Epidermal melanocyte (primary cell): Measurements from ENCODE around the gene OTUD7B.
"Not testable (repeated sequence)": the region's sequence is repeated elsewhere in the genome, so short reads cannot be mapped to it uniquely, and the experiment has no call there.

ENCODE experiments used
- DNase-seq: peaks from one replicate; pipeline ENCODE4 v3.0.0; 2011; ENCODE audit warnings: low spot score; ENCODE audit not compliant: insufficient read length

OTUD7B gene

GRCh38 chr1:149949911-149950310 is 60.6 kb downstream of the OTUD7B start:
- DNase-seq: no peak

DNA sequence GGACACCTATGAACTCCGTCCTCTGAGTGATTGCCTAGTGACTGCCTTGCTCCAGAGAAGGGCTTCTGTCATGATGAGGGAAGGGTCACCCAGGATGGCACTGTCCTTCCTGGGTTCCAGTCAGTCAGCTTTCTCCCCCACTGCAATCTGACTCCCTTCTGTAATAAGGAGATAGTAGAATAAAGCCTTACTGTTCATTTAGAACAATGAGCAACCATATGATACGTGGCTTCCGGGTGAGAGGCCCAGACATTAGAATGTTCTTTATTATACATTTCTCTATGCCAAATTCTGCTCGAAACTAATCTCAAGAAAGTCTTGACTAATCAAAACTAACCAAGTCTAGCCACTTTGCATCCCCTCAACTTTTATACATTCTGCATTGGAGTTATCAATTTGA is 65.3 kb downstream of the OTUD7B start:
- peak; percentile 23 for DNase-seq

DNA sequence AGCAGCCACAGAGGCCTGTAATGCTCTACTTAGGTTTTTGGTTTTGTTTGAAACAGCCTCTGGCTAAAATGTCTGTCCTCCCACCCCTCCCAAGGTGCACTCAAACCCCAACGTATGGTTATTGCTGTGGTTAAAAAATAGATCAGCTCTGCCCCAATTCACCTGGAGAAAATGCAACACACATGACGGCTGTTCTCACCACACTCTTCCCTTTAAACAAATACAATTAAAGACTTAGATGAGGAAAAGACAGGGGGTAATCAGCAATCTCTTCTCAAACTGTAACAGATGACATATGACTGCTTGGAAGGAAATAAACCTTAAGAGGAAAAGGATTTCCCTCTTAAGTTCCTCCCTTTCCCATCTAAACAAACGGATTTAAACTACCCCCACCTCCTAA is 67.6 kb downstream of the OTUD7B start:
- no peak for DNase-seq

- DNase-seq: no peak
These were observed 68.3 kb downstream of the OTUD7B start for GRCh38 chr1:149942207-149942606.

GRCh38 chr1:149940427-149940826 is 70.1 kb downstream of the OTUD7B start:
- no peak for DNase-seq

DNA sequence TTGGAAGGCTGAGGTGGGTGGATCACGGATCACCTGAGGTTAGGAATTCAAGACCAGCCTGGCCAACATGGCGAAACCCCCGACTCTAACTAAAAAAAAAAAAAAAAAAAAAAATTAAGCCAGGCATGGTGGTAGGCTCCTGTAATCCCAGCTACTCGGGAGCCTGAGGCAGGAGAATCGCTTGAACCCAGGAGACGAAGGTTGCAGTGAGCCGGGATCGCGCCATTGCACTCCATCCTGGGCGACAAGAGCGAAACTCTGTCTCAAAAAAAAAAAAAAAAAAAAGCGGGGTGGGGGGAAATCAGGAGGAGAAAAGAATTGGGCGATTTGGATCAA is 71.9 kb downstream of the OTUD7B start:
- DNase-seq: not testable (repeated sequence)

GRCh38 chr1:149937759-149938158 is 72.8 kb downstream of the OTUD7B start:
- DNase-seq: no peak

DNA sequence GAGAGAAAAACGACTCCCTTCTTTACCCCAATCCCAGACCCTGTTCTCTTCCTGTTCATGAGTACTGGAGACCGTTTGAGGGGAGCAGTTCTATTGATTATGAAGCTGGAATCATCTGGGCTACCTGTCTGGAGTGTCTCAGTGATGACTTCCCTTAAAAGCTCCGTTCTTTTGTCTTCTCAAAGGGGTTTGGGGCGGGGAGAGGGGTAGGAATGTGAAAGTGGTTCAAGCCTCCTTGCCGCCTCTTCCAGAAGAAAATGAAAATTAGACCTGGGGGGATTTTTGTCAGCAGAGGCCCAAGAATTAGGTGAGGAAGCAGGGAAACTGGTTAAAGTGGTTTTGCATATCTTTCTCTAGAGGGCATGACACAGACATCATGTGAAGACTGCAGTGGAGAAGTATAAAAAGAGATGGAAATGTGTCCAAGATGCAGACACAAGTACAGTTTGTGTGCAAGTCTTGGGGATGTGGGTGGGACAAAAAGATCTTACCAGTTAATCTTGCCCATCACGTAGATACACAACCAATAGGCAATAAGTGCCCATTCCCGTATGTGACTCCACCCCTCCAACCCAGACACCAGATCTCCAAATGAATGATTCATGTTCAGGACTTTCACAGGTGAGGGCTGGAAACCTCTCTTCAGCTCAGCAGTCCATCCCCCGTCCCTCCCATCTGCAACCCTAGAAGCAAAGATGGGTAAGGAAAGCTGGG is 73.4 kb downstream of the OTUD7B start:
- no peak for DNase-seq

GRCh38 chr1:149936170-149936991 is 74.1 kb downstream of the OTUD7B start, which contains the start of gene MTMR11:
Gene MTMR11 (minus strand): TSS chr1:149936879. CDS start chr1:149936647, 232 bp downstream.
- DNase-seq: peak; percentile 48

GRCh38 chr1:149934356-149934755 is 76.2 kb downstream of the OTUD7B start:
- DNase-seq: no peak

GRCh38 chr1:149933208-149933607 is 77.3 kb downstream of the OTUD7B start:
- no peak for DNase-seq

GRCh38 chr1:149932474-149932873 is 78.1 kb downstream of the OTUD7B start:
- no peak for DNase-seq

DNA sequence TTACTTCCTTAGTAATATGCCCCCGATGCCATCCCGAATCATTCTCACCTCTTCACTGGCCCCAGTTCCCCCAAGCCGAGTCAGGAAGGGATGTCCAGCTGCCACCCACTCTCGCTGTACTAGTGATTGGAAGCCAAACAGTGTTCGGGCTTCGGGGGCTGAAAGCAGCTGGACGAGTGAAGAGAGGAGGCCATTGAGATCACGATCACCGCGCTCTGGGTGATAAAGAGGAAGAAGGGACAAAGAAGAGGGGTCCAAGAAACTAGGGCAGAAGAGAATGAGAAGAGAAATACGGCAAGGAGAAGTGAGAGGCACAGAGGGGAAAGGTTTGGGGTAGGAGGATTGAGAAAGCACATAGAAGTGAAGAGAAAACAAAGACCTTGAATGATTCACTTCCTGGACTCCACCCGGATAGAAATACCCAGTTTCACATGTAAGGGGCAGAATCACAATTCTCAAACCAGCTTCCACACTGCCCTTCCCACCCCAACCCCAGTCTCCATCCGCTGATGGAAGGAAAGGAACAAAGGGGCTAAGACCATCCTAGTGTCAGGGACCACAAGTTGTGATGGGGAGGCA is 79.2 kb downstream of the OTUD7B start:
- no peak for DNase-seq

GRCh38 chr1:149929856-149930255 is 80.7 kb downstream of the OTUD7B start:
- no peak for DNase-seq

DNA sequence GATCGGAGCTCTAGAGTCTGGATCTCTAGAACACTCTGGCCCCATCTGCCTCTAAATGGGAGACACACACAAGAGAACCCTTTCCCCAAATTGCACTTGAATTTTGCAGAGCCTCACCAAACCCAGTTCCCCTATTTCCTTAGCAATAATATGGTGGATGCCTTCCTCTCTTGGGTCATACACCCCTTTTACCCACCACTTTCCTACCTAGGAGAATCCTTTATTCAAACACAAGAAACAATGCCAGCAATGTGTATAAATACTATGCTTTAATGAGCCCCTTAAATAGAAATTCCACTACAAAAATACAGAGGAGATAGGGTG is 82.2 kb downstream of the OTUD7B start:
- no peak for DNase-seq

DNA sequence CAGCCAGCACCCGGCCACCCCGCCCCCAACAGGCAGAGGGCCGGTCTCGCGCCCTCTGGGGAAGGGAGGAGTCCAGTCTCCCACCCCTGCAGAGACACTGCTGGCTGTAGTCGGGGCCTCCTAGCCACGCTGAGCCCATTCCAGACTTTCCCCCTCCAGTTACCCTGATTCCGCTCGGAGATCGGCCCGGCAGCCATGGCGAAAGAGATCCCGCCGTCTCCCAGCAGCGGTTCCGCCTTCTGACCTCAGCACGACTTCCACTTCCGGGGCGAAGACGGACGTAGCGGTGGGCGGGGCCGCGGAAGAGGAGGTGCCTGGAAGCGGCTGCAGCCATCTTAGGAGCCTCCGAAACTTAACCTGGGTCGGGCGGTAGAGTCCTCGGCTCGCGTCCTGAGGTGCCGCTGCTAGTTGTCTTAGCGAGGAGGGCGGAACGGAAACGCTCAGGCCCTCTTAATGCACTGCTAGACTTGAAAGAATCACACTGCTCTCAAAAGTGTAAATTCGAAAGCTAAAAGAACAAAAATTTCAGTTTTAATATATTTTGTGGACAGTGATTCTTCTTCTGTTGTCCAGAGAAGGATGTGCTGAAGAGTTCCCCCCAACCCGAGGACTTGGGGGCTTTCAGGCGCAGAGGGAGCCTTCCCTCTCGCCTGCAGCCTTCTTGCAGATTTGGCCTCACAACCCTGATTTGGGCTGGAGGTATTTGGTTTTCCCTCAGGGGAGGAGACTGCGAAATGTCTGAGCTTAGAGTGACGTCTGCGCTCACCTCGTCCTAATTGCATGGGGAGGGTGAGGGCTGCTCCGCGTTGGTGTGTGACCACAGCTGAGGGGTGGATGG is 82.7 kb downstream of the OTUD7B start, which contains the start of gene SF3B4:
TSS of gene SF3B4 (minus strand) at position 241 of the 838 bp plus-strand sequence. CDS start at position 197, 44 bp downstream.
- DNase-seq: peak; percentile 79

- no peak for DNase-seq
These were observed 83.4 kb downstream of the OTUD7B start for GRCh38 chr1:149927056-149927562.

DNA sequence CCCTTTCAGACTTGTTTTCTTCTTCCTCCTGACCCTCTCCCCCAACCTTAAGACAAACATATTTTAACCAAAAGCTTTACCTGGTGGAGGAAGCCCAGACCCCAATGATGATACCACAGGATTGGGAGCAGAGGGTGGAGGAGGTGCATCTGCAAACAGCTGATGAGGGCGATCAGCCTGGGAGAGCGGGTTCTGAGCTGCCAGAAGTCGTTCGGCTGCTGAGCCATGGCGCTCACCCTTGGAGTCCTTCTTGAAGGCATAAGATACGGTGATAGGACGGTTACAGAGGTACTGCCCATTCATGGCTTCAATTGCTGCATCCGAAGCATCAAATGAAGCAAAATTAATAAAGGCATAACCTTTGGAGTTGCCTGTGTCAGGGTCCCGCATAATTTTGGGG is 84.2 kb downstream of the OTUD7B start:
- no peak for DNase-seq

DNA sequence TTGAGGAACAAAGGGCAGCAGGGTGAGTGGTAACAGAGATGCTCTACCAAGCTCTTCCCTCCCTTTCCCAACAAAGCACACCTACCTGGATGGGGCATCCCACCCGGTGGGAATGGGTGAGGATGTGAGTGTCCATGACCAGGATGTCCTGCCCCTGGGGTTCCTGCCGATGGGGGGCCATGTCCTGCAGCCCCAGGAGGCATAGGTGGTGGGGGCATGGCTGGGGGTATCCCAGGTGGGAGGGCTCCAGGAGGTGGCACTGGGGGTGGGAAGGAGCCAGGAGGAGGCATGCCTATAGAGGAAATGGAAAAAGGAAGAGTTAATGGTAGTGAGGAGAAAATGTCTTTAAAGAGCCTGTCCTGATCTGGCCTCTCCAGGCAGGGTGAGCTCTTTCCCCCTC is 84.8 kb downstream of the OTUD7B start:
- DNase-seq: no peak

GRCh38 chr1:149925345-149925744 is 85.2 kb downstream of the OTUD7B start:
- DNase-seq: no peak

DNA sequence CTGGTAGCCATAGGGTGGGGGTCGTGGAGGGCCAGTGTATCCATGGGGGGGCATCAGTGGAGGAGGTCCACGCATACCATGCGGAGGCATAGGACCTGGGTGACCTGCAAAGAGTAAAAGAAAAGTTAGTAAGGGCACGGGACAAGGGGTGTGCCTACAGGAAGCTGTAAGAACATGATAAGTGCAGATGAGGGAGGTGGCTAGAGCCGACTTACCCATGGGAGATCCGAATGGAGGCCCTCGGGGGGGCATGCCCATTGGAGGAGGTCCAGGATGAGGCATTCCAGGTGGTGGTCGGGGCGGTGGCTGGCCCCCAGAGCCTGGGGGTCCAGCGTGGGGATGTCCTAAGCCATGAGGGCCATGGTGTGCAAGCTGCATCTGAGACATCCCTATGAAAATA is 86.9 kb downstream of the OTUD7B start:
- DNase-seq: no peak
